Measurements from ENCODE around the gene ATE1.

Gene ATE1

DNA sequence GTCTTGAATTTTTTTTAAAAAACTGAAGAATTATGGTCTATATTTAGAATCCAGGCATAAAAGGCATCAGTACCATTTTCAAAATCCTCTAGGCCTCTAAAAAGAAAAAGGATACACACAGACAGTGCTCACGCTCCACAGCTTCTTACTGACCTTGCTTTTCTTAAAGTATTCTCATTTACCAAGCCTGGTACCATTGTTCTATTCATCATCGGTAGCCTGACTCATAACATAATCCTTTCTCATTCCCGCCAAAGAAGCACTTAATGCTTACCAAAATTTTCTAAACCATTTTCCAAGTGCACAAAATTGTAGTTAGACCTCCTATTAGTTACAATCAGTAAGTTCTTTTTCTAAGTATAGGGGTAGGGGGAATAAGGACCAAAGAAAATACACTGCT lies 54.6 kb downstream of the ATE1 start:
- no peak overlapping the region for H3K4me3 Mint-ChIP-seq
- peaks cover 33% of the 10 kb centered on the region for H3K36me3 Mint-ChIP-seq
- no peak for ATAC-seq (ENCODE audit: low read depth)
- DNase-seq (ENCODE audit: low spot score in 2 of 2) = no peak
- no peaks in the 10 kb centered on the region for H3K4me1 Mint-ChIP-seq
- no peaks in the 10 kb centered on the region for H3K9me3 Mint-ChIP-seq
- no peaks in the 10 kb centered on the region for H3K27me3 Mint-ChIP-seq
- no peak overlapping the region for H3K27ac Mint-ChIP-seq

DNA sequence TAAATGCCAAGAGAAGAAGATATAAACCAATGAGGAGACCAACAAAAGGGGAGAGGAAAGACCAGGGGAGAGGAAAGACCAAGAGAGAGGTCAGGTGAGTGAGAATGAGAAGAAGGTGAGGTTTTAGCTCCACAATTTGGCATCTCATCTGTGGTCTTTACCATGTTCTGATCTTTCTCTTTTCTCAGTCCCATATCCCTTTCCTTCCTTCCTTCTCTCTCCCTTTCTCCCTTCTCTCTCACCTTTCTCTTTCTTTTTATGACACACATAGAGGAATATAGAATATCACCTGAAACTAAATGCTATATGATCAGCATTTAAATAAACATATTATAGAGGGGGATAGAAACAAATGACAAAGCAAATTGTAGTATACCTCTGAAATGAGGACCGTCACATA lies 57.4 kb downstream of the ATE1 start:
- ATAC-seq (ENCODE audit: low read depth) (no peak), DNase-seq (ENCODE audit: low spot score in 2 of 2) (no peak)
- no peaks in the 10 kb centered on the region for H3K27me3 Mint-ChIP-seq
- no peaks in the 10 kb centered on the region for H3K4me1 Mint-ChIP-seq
- no peaks in the 10 kb centered on the region for H3K9me3 Mint-ChIP-seq
- H3K27ac Mint-ChIP-seq = no peak overlapping the region
- H3K4me3 Mint-ChIP-seq = no peak overlapping the region
- peaks cover 26% of the 10 kb centered on the region for H3K36me3 Mint-ChIP-seq

DNA sequence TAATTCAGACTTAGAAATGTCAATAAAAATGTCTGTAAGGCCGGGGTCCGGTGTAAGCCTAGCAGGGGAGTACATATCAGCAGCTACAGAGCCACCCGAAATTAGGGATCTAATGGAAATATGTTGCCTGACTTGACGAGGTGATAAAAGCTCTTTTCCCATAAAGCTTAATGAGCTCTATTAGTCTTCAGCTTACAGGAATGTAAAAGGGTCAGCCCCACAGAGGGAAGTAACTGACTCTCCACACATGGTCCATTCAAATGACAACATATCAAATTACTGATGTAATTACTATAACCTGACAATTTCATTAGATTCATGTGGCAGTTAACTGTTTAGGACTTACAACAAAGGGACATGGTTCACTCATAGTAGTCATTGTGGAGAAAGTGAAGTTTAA lies 62.3 kb downstream of the ATE1 start:
- Mint-ChIP-seq H3K27ac (no peak overlapping the region), H3K9me3 (no peaks in the 10 kb centered on the region), H3K4me3 (no peak overlapping the region), H3K27me3 (no peaks in the 10 kb centered on the region), H3K36me3 (peaks cover 32% of the 10 kb centered on the region), H3K4me1 (peaks cover 4% of the 10 kb centered on the region)
- DNase-seq (ENCODE audit: low spot score in 2 of 2) (no peak), ATAC-seq (ENCODE audit: low read depth) (no peak)

DNA sequence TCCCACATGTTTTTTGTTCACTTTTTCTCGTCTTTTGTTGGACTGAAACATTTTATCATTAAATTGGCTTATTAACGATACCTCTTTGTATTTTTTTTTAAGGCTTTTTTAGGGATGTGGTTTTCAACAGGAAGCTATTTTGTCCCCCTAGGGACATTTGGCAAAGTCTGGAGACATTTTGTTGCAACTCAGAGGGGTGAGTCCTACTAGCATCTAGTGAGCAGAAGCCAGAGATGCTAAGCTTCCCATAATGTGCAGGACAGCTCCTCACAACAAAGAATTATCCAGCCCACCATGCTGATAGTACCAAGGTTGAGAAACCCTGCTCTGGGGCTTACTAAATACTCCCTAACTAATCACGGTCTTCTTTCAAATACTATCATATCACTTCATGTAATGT lies 63.2 kb downstream of the ATE1 start:
- peaks cover 28% of the 10 kb centered on the region for H3K36me3 Mint-ChIP-seq
- peaks cover 4% of the 10 kb centered on the region for H3K4me1 Mint-ChIP-seq
- H3K4me3 Mint-ChIP-seq = no peak overlapping the region
- DNase-seq (ENCODE audit: low spot score in 2 of 2) (no peak), ATAC-seq (ENCODE audit: low read depth) (no peak)
- H3K9me3 Mint-ChIP-seq = no peaks in the 10 kb centered on the region
- H3K27ac Mint-ChIP-seq = no peak overlapping the region
- H3K27me3 Mint-ChIP-seq = no peaks in the 10 kb centered on the region

DNA sequence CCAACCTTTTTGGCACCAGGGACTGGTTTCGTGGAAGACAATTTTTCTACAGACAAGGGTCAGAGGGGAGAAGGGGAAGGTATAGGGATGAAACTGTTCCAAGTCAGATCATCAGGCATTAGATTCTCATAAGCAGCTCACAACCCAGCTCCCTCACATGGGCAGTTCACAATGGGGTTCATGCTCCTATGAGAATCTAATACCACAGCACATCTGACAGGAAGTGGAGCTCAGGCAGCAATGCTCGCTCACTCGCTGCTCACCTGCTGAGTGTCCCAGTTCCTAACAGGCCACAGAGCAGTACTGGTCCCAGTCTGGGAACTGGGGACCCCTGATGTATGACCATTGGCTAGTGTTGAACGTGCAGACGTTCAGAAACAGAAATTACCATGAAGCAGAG lies 63.7 kb downstream of the ATE1 start:
- H3K36me3 Mint-ChIP-seq = peaks cover 27% of the 10 kb centered on the region
- peaks cover 4% of the 10 kb centered on the region for H3K4me1 Mint-ChIP-seq
- no peak overlapping the region for H3K4me3 Mint-ChIP-seq
- no peaks in the 10 kb centered on the region for H3K27me3 Mint-ChIP-seq
- ATAC-seq (ENCODE audit: low read depth) (no peak), DNase-seq (ENCODE audit: low spot score in 2 of 2) (no peak)
- no peaks in the 10 kb centered on the region for H3K9me3 Mint-ChIP-seq
- no peak overlapping the region for H3K27ac Mint-ChIP-seq

DNA sequence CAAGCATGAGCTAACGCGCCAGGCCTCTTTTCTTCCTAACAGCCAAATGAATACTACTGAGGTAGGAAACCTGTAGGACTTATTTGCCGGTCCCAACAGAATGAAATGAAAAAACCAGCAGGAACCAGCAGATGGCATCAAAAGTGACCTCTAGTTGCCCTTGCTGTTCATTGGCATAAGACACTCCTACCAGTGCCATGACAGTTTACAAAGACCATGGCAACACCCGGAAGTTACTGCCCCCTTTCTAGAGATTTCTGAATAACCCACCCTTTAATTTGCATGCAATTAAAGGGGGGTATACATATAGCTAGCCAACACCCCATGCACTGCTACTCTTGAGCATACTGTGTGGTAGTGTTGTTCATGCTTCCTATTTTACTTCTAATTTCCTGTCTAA lies 65.2 kb downstream of the ATE1 start:
- no peak overlapping the region for H3K27ac Mint-ChIP-seq
- ATAC-seq (ENCODE audit: low read depth) (no peak), DNase-seq (ENCODE audit: low spot score in 2 of 2) (no peak)
- no peaks in the 10 kb centered on the region for H3K27me3 Mint-ChIP-seq
- H3K4me3 Mint-ChIP-seq = no peak overlapping the region
- peaks cover 1% of the 10 kb centered on the region for H3K9me3 Mint-ChIP-seq
- H3K4me1 Mint-ChIP-seq = peaks cover 4% of the 10 kb centered on the region
- H3K36me3 Mint-ChIP-seq = peaks cover 24% of the 10 kb centered on the region

DNA sequence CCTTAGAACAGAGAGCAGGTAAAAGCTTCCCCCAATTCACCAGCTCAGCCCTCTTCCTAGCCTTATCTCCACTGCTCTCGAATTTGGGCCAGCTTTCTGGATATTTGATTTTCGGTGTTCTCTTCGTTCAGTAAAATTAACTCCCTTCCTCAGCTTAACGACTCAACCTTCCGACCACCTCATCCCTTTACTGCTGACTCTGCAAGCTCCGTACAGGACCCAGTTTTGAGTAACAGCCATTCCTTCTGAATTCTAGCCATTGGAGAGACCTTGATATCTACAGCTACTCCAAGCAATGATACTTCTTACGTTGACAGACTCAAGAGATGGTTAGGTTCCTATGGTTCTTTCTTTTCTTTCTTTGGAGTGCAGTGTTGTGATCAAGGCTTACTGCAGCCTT lies 65.8 kb downstream of the ATE1 start:
- DNase-seq (ENCODE audit: low spot score in 2 of 2) (no peak), ATAC-seq (ENCODE audit: low read depth) (no peak)
- Mint-ChIP-seq H3K27ac (no peak overlapping the region), H3K4me1 (peaks cover 4% of the 10 kb centered on the region), H3K27me3 (no peaks in the 10 kb centered on the region), H3K9me3 (peaks cover 4% of the 10 kb centered on the region), H3K4me3 (no peak overlapping the region), H3K36me3 (peaks cover 28% of the 10 kb centered on the region)

DNA sequence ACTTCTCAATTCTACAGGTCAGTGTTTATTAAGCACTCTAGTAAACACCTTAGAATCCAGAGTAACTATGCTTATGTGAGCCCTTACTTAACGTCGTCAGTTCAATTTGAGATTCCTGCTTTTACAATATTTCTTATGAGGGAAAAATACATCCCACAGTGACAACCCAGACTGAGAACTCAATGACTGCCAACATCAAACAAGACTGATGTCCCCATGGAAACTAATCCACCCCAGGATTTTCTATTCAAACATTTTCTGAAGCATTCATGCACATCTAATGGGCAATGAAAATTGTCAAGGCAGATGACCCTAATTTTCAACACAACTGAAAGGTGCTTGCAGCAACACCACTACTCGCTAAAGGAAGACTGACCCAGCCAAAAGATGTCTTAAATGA lies 67.0 kb downstream of the ATE1 start:
- Mint-ChIP-seq H3K27ac (no peak overlapping the region), H3K4me3 (no peak overlapping the region), H3K9me3 (peaks cover 4% of the 10 kb centered on the region), H3K36me3 (peaks cover 27% of the 10 kb centered on the region), H3K27me3 (no peaks in the 10 kb centered on the region), H3K4me1 (peaks cover 4% of the 10 kb centered on the region)
- no peak for DNase-seq (ENCODE audit: low spot score in 2 of 2)
- no peak for ATAC-seq (ENCODE audit: low read depth)

DNA sequence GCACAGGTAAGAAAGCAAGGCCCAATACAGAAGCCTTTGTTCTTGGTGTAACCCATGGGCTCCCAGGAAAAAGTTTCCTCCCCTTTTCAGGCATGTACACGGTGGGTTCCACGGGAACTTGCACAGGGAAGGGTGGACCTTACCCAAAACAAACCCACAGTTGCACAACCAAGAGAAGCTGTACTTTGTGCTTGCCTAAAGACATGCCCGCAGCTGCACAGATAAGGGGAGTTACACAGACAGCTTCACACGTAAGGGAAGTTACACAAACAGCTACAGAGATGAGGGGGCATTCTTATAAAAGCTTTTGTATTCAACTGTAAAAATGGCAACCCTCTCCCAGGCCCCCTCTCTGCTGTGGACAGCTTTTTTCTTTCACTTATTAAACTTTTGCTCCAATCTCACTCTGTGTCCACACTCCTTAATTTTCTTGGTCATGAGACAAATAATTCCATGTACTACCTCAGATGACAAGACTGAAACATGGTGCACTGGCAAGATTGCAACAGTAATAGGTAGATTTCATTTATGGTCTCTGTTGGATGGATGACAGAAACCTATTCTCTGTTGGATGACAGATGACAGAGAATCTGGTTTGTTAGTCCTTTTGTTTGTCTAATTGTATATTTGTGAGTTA lies 72.9 kb downstream of the ATE1 start:
- no peak for ATAC-seq (ENCODE audit: low read depth)
- no peaks in the 10 kb centered on the region for H3K4me1 Mint-ChIP-seq
- no peak overlapping the region for H3K27ac Mint-ChIP-seq
- no peaks in the 10 kb centered on the region for H3K27me3 Mint-ChIP-seq
- peaks cover 4% of the 10 kb centered on the region for H3K9me3 Mint-ChIP-seq
- no peak for DNase-seq (ENCODE audit: low spot score in 2 of 2)
- peaks cover 35% of the 10 kb centered on the region for H3K36me3 Mint-ChIP-seq
- H3K4me3 Mint-ChIP-seq = no peak overlapping the region

DNA sequence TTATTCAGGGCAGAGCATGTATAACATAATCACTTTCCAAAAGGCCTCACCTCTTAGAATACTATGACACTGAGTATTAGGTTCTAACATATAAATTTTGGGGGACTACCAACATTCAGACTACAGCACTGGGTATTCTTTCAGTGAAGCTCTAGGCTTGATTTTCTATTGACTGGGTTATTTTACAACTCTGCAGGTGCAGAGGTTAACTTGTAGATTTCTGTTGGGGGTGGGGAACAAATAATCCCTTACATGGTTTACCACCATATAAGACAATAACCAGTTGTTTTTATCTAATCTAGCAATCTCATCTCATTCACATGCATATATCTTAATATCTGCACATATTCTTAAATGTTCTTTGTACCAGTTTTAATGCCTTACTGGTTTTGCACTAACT lies 73.9 kb downstream of the ATE1 start:
- peaks cover 40% of the 10 kb centered on the region for H3K36me3 Mint-ChIP-seq
- H3K27me3 Mint-ChIP-seq = no peaks in the 10 kb centered on the region
- DNase-seq (ENCODE audit: low spot score in 2 of 2) (no peak), ATAC-seq (ENCODE audit: low read depth) (no peak)
- peaks cover 4% of the 10 kb centered on the region for H3K9me3 Mint-ChIP-seq
- no peak overlapping the region for H3K27ac Mint-ChIP-seq
- no peaks in the 10 kb centered on the region for H3K4me1 Mint-ChIP-seq
- no peak overlapping the region for H3K4me3 Mint-ChIP-seq

DNA sequence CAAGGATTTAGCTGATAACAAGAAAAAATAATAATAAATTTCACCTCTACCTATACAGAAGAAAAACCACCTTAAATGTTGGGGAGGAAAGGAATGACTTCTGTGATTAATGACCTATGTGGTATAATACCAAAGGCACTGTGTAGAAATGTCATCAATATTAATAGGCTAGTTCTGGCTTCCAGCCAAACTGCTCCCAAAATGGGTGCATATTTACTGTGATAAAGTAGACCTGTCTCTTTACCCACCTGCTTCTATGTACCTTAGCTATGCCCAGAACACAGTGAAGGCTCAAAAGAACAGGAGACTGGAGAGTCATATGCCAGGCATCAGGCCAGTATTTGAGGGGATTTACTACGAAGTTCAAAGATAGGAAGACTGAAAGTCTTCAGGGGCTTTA lies 76.0 kb downstream of the ATE1 start:
- Mint-ChIP-seq H3K4me3 (no peak overlapping the region), H3K27ac (no peak overlapping the region), H3K9me3 (no peaks in the 10 kb centered on the region), H3K4me1 (no peaks in the 10 kb centered on the region), H3K36me3 (peaks cover 27% of the 10 kb centered on the region), H3K27me3 (no peaks in the 10 kb centered on the region)
- ATAC-seq (ENCODE audit: low read depth) (no peak), DNase-seq (ENCODE audit: low spot score in 2 of 2) (no peak)

DNA sequence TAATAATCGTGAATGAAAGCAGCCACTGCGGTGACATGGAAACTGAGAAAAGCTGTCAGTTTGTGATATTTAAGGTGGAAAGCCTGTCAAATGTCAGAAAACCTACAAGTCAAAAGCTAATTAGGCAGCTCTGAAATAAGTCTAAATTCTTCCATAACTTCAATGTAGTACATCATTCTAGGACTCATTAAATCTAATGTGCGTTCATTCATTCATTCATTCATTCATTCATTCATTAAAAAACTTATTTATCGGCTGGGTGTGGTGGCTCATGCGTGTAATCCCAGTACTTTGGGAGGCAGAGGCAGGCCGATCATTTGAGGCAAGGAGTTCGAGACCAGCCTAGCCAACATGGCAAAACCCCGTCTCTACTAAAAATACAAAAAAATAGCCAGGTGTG lies 79.7 kb downstream of the ATE1 start:
- H3K9me3 Mint-ChIP-seq = peaks cover 5% of the 10 kb centered on the region

DNA sequence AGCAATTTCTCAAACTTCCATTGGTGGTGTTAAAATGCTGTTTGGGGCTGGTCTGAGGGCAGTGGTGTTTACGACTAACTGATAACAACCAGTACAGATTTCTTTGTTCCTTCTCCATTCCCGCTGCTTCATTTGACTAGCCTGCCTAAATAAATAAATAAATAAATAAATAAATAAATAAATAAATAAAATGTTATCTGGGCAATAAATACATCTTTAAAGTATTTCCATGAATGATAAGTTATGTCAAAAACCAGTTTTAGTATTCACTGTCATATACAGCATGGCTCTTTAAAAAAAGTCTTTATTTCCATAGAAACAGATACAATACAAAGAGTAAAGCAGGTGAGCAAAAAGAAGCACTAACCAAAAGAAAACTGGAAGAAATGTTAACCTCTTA lies 81.3 kb downstream of the ATE1 start:
- DNase-seq (ENCODE audit: low spot score in 2 of 2) (no peak), ATAC-seq (ENCODE audit: low read depth) (no peak)
- H3K36me3 Mint-ChIP-seq = peaks cover 43% of the 10 kb centered on the region
- peaks cover 5% of the 10 kb centered on the region for H3K9me3 Mint-ChIP-seq
- peaks cover under 1% of the 10 kb centered on the region for H3K4me1 Mint-ChIP-seq
- H3K27ac Mint-ChIP-seq = no peak overlapping the region
- no peaks in the 10 kb centered on the region for H3K27me3 Mint-ChIP-seq
- H3K4me3 Mint-ChIP-seq = no peak overlapping the region

More for the DNA sequence above, 79.7 kb downstream of the ATE1 start:
- no peak overlapping the region for H3K27ac Mint-ChIP-seq
- H3K4me1 Mint-ChIP-seq = no peaks in the 10 kb centered on the region
- ATAC-seq (ENCODE audit: low read depth) = no peak
- H3K27me3 Mint-ChIP-seq = no peaks in the 10 kb centered on the region
- DNase-seq (ENCODE audit: low spot score in 2 of 2) = no peak
- no peak overlapping the region for H3K4me3 Mint-ChIP-seq
- H3K36me3 Mint-ChIP-seq = peaks cover 43% of the 10 kb centered on the region

DNA sequence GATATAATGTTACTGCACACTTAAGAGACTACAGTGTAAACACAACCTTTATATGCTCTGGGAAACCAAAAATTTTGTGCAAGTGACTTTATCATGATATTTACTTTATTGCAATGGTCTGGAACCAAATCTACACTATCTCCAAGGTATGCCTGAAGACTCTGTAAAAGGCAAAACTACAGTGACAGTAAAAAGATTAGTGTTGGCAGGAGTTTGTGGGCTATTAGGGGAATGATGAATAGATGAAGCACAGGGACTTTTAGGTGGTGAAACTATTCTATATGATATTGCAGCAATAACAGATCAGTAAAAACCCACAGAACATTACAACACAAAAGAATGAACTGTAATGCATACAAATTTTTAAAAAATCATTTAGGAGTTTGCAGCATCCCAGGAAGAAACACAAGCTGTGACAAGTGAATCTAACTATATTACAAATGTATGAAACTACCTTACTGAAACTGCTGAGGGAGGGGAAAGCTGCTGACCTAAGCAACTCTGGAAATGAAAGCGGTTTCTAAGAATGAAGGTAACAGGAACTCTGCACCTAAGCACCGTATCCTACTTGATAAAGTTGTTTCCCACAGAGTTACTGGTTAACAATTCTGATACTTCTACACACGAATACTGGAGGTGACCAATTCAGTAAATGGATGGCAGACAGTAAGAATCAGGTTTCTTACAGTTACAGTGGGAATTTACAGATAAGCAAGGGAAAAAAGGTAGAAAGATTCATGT lies 82.6 kb downstream of the ATE1 start:
- peaks cover 5% of the 10 kb centered on the region for H3K9me3 Mint-ChIP-seq

DNA sequence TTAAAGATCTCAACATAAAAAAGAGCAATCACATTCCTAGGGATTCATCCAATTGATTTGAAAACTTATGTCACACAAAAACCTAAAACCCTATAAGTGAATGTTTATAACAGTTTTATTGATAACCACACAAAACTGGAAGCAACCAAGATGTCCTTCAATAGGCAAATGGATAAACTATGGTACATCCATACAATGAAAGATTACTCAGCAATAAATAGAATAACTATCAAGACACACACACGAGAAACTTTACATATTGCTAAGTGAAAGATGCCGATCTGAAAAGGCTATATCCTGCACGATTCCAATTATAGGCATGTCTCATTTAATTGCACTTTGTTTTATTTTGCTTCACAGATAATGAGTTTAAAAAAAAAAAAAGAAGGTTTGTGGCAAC lies 83.3 kb downstream of the ATE1 start:
- DNase-seq (ENCODE audit: low spot score in 2 of 2) (no peak), ATAC-seq (ENCODE audit: low read depth) (no peak)
- Mint-ChIP-seq H3K9me3 (peaks cover 5% of the 10 kb centered on the region), H3K27me3 (no peaks in the 10 kb centered on the region), H3K36me3 (peaks cover 33% of the 10 kb centered on the region), H3K4me3 (no peak overlapping the region), H3K4me1 (peaks cover 2% of the 10 kb centered on the region), H3K27ac (no peak overlapping the region)

More for the DNA sequence above, 82.6 kb downstream of the ATE1 start:
- peaks cover 2% of the 10 kb centered on the region for H3K4me1 Mint-ChIP-seq
- DNase-seq (ENCODE audit: low spot score in 2 of 2) (no peak), ATAC-seq (ENCODE audit: low read depth) (no peak)
- peaks cover 38% of the 10 kb centered on the region for H3K36me3 Mint-ChIP-seq
- H3K27me3 Mint-ChIP-seq = no peaks in the 10 kb centered on the region
- H3K4me3 Mint-ChIP-seq = no peak overlapping the region
- no peak overlapping the region for H3K27ac Mint-ChIP-seq
